C4-2B (cell line): ENCODE results near the gene RIN3.

Source experiments
- CTCF ChIP-seq: fragments of 450-650 bp; conservative IDR thresholded peaks from 2 replicates; pipeline ENCODE4 v1.5.1; 2017; ENCODE audit warnings: mild to moderate bottlenecking
- ZFX ChIP-seq: fragments of 450-650 bp; IDR thresholded peaks from 2 replicates; pipeline ENCODE4 v1.6.1; 2017

DNA sequence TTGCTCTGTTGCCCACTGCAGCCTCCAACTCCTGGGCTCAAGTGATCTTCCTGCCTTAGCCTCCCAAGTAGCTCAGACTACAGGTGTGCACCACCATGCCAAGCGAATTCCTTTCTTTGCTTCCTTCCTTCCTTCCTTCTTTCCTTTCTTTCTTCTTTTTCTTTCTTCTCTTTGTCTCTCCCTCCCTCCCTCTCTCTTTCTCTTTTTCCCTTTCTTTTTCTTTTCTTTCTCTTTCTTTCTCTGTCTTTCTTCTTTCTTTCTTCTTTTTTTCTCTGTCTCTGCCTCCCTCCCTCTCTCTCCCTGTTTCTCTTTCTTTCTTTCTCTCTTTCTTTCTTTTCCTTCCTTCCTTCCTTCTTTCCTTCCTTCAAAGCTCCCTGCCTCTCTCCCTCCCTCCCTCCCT is 182.0 kb downstream of the RIN3 start:
- TF ChIP-seq CTCF (no peak), ZFX (no peak)
